PC-9 (cell line): ENCODE data around the gene PCID2.

ENCODE experiments used
- CTCF ChIP-seq: fragments of 200-600 bp; sonication (generic); conservative IDR thresholded peaks from 2 replicates; pipeline ENCODE4 v1.6.1; 2017; ENCODE audit warnings: mixed run types, antibody characterized with exemption, mild to moderate bottlenecking, moderate library complexity
- EZH2 ChIP-seq: fragments of 200-600 bp; sonication (generic); IDR thresholded peaks from 2 replicates; pipeline ENCODE4 v1.8.0; 2017; ENCODE audit warnings: antibody characterized with exemption, low read depth

- TF ChIP-seq CTCF: no peak
- no peak for TF ChIP-seq EZH2
Measured at GRCh38 chr13:113167575-113167974, 40.9 kb downstream of the PCID2 start.
